Measurements from ENCODE around the gene CYP2C8. TPM values are rescaled to one million over a fixed set of nuclear protein-coding genes. Genes with fewer than 3 reads are reported as not detected.

Gene CYP2C8
- total RNA-seq, 1 donor from 2014 or later = not detected

GRCh38 chr10:94992811-94993210 lies 76.5 kb downstream of the CYP2C8 start:
- no peak overlapping the region for H3K4me3 ChIP-seq
- no peak for DNase-seq
- no peaks in the 10 kb centered on the region for H3K4me1 ChIP-seq
- H3K36me3 ChIP-seq = no peaks in the 10 kb centered on the region
- no peak for TF ChIP-seq CTCF (IDR thresholded peaks at IDR 0.05; ENCODE audit: borderline replicate concordance)
- intact Hi-C loops (cut with micrococcal nuclease) = no loop called here
- H3K27ac ChIP-seq (replicated peaks) = no peak overlapping the region
- peaks cover 5% of the 10 kb centered on the region for H3K27me3 ChIP-seq (ENCODE audit: low read depth)
- H3K9me3 ChIP-seq (replicated peaks) = peaks cover 33% of the 10 kb centered on the region

- H3K27ac ChIP-seq (replicated peaks) = no peak overlapping the region
- no peak for DNase-seq
Measured at GRCh38 chr10:94991243-94991888, 77.9 kb downstream of the CYP2C8 start.

DNA sequence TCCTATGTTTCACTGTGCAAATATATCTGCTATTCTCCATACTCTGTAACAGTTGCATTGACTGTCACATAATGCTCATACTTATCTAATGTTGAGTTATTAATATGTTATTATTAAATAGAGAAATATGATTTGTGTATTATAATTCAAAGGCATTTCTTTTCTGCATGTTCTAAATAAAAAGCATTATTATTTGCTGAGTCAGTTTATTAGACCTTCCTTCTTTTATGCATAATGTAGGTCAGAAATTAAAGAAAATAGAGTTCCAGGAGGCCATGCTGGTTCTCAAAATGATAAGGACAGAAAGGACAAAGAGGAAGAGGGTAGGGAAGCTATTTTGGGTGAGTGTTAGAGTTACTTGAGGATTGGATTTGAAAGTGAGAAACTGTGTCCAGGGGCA lies 80.1 kb downstream of the CYP2C8 start:
- no peak for TF ChIP-seq CTCF (IDR thresholded peaks at IDR 0.05; ENCODE audit: borderline replicate concordance)
- no peaks in the 10 kb centered on the region for H3K36me3 ChIP-seq
- no peak overlapping the region for H3K27ac ChIP-seq (replicated peaks)
- no peak for DNase-seq
- no peak overlapping the region for H3K4me3 ChIP-seq
- H3K9me3 ChIP-seq (replicated peaks) = peaks cover 33% of the 10 kb centered on the region
- no peaks in the 10 kb centered on the region for H3K4me1 ChIP-seq
- no peaks in the 10 kb centered on the region for H3K27me3 ChIP-seq (ENCODE audit: low read depth)
- intact Hi-C loops (cut with micrococcal nuclease) = no loop called here

More at GRCh38 chr10:94991243-94991888, 77.9 kb downstream of the CYP2C8 start:
- Histone ChIP-seq H3K9me3 (replicated peaks) (peaks cover 33% of the 10 kb centered on the region), H3K36me3 (no peaks in the 10 kb centered on the region), H3K4me3 (no peak overlapping the region), H3K4me1 (no peaks in the 10 kb centered on the region), H3K27me3 (ENCODE audit: low read depth) (no peaks in the 10 kb centered on the region)
- intact Hi-C loops (cut with micrococcal nuclease) = no loop called here
- TF ChIP-seq CTCF (IDR thresholded peaks at IDR 0.05; ENCODE audit: borderline replicate concordance) = no peak

Other genes starting within 250 kb of the CYP2C8 start
- not detected for gene CYP2C9, start 130.8 kb downstream of the CYP2C8 start, total RNA-seq
- not detected for gene ACSM6, start 124.7 kb upstream of the CYP2C8 start, total RNA-seq
- 358 TPM for gene PDLIM1, start 221.5 kb upstream of the CYP2C8 start, total RNA-seq

Data from left ventricle myocardium inferior (tissue), 1 donor.